OCI-LY7 (cell line): ENCODE results near the gene ECSIT.

Source experiments
- EZH2phosphoT487 ChIP-seq: fragments of 200-600 bp; sonication (generic); IDR thresholded peaks from 2 replicates; pipeline ENCODE4 v1.6.1; 2018; ENCODE audit warnings: low read depth, borderline replicate concordance, mild to moderate bottlenecking, mixed run types, antibody characterized with exemption, low read length, moderate library complexity, mixed read lengths
- TF ChIP-seq, protein P1 (sequence below): fragments of 200-600 bp; sonication (generic); conservative IDR thresholded peaks from 2 replicates; pipeline ENCODE4 v1.5.1; 2014; ENCODE audit warnings: mild to moderate bottlenecking, antibody characterized with exemption, low read length, moderate library complexity, mixed read lengths

DNA sequence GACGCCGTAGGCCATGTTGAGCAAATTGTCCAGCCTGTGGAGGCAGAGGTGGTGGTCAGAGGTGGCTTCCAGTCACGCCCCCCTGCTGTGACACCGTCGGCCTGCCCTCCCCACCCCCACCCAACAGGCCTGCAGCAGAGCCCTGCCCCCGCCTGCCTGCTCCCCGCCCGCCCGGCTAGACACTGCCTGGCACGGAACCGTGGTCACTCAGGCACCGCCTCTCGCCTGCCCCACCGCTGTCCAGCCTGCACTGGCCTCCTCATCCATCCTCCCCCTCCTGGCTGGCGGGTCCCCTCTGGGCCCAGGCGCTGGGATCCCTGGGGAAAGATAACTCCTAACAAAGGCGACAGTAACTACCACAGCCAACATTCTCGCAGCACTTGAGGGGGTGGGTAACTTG, 71.8 kb downstream of the ECSIT start:
- TF ChIP-seq, protein P1, sequence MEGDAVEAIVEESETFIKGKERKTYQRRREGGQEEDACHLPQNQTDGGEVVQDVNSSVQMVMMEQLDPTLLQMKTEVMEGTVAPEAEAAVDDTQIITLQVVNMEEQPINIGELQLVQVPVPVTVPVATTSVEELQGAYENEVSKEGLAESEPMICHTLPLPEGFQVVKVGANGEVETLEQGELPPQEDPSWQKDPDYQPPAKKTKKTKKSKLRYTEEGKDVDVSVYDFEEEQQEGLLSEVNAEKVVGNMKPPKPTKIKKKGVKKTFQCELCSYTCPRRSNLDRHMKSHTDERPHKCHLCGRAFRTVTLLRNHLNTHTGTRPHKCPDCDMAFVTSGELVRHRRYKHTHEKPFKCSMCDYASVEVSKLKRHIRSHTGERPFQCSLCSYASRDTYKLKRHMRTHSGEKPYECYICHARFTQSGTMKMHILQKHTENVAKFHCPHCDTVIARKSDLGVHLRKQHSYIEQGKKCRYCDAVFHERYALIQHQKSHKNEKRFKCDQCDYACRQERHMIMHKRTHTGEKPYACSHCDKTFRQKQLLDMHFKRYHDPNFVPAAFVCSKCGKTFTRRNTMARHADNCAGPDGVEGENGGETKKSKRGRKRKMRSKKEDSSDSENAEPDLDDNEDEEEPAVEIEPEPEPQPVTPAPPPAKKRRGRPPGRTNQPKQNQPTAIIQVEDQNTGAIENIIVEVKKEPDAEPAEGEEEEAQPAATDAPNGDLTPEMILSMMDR = no peak
- TF ChIP-seq EZH2phosphoT487 = no peak
